Heart left ventricle (tissue), 13 donors: ENCODE data around the gene TACC2.

ENCODE experiments used
- CTCF ChIP-seq, 12 donors: fragments of 200-600 bp; sonication (generic) in 4 of 12; IDR thresholded peaks; one replicate each; pipeline versions ENCODE4 v1.5.0 to v1.8.0; 2018 to 2022; ENCODE audit warnings: antibody characterized with exemption in 12 of 12, mild to moderate bottlenecking in 5 of 12
- POLR2A ChIP-seq, 2 donors: fragments of 450-650 bp; IDR thresholded peaks; one replicate each; pipeline ENCODE4 v1.6.1; 2017; ENCODE audit warnings: antibody characterized with exemption in 2 of 2, mild to moderate bottlenecking in 2 of 2, moderate library complexity in 2 of 2
- donor health status: ischemic (EF 13 %, LVEDD 7.1; RV severe dilation, severe dysfunction).
- donor health status: DM: no; HTN: yes; CAD: no.
- donor health status: DM: no; HTN: no; CAD: no.
- donor health status: ischemic (EF 25% LVEDD 6.9; RV normal size, moderate dysfunction).
- donor health status: ischemic (EF 25% LVEDD 5.7; RV mildly dilated, moderate dysfunction).
- donor health status: ischemic (EF 35%, LVEDD 5.7; RV mildly dilated, moderate dysfunction).
- donor health status: nonischemic (EF 11% LVEDD 7.7; RV severe dilation, severe dysfunction).
- donor health status: DM: yes; HTN: yes; CAD: no.
- donor health status: PGD.
- donor health status: ischemic (EF 29% LVEDD 5.4; RV normal size, mild dysfunction).
- donor health status: nonischemic (EF 23%, LVEDD 6.1; RV moderate dilation, normal function).

- TF ChIP-seq CTCF (IDR thresholded peaks at IDR 0.05) (no peak), POLR2A (IDR thresholded peaks at IDR 0.05) (no peak)
These were observed 209.7 kb downstream of the TACC2 start for GRCh38 chr10:122198631-122199030.
